ENCODE results near the gene KPNB1. TPM values are rescaled to one million over a fixed set of nuclear protein-coding genes. Genes with fewer than 3 reads are reported as not detected.

The KPNB1 gene
- total RNA-seq, 1 experiment from 2014 or later = 742 TPM

GRCh38 chr17:47702391-47702995 is 52.8 kb downstream of the KPNB1 start:
- no peaks in the 10 kb centered on the region for H3K9me3 ChIP-seq (ENCODE audit: control insufficient read depth, low read depth, low read length)
- H3K27ac Mint-ChIP-seq = no peak overlapping the region; a peak in 1 of 7 replicates
- H3K4me1 Mint-ChIP-seq = peaks cover 3 to 26% of the 10 kb centered on the region in 2 experiments; a peak in 3 of 4 replicates
- no peak overlapping the region for H4K5ac ChIP-seq (ENCODE audit: insufficient read length, low read depth, low read length)
- H3K4me2 ChIP-seq (ENCODE audit: insufficient read depth, insufficient read length, low read length) = no peak overlapping the region
- H3K23ac ChIP-seq (ENCODE audit: insufficient read length, low read depth, low read length) = no peak overlapping the region
- H4K8ac ChIP-seq (replicated peaks; ENCODE audit: insufficient read length, low read depth, low read length) = no peak overlapping the region
- H3K4me1 ChIP-seq (ENCODE audit: insufficient read depth, low read length) = no peaks in the 10 kb centered on the region
- H3K4ac ChIP-seq (ENCODE audit: low read depth, low read length) = no peak overlapping the region
- no peak overlapping the region for H2BK5ac ChIP-seq (ENCODE audit: insufficient read length, low read length)
- H3K9ac ChIP-seq (ENCODE audit: extremely low read depth, insufficient read length, low read length) = no peak overlapping the region
- no peak overlapping the region for H3T11ph ChIP-seq (ENCODE audit: low read length)
- H3K36me3 Mint-ChIP-seq (ENCODE audit: insufficient read depth in 1 of 3, low read depth in 3 of 3) = peaks cover 2 to 25% (median 5%) of the 10 kb centered on the region in 3 experiments; a peak in 5 of 7 replicates
- no peak for DNase-seq
- no peak for TF ChIP-seq CTCF (conservative IDR thresholded peaks at IDR 0.05)
- no peaks in the 10 kb centered on the region for H3K79me1 ChIP-seq (ENCODE audit: insufficient read depth, low read depth, low read length, poor library complexity, severe bottlenecking)
- no peaks in the 10 kb centered on the region for H3K23me2 ChIP-seq (ENCODE audit: insufficient read length, low read depth, low read length, poor library complexity, severe bottlenecking)
- H3K56ac ChIP-seq (ENCODE audit: insufficient read length, low read depth, low read length) = no peak overlapping the region
- H2AK5ac ChIP-seq (ENCODE audit: insufficient read length, low read length) = no peak overlapping the region
- H2BK20ac ChIP-seq (ENCODE audit: low read depth, low read length, poor library complexity, severe bottlenecking) = no peak overlapping the region
- H3K14ac ChIP-seq (ENCODE audit: insufficient read depth, low read length) = no peak overlapping the region
- no peak overlapping the region for H3K4me3 Mint-ChIP-seq
- H4K91ac ChIP-seq (ENCODE audit: insufficient read length, low read depth, low read length) = no peak overlapping the region
- WGBS (ENCODE audit: extremely low coverage, insufficient read length, low lambda C conversion rate) = no CpG with 5 or more reads among the region's 12 CpGs
- H2BK120ac ChIP-seq (ENCODE audit: low read depth, low read length, poor library complexity, severe bottlenecking) = no peak overlapping the region
- H2BK15ac ChIP-seq (ENCODE audit: low read depth, low read length) = no peak overlapping the region
- H2AFZ ChIP-seq (ENCODE audit: low read length) = no peak overlapping the region
- H3K27me3 ChIP-seq (ENCODE audit: insufficient read depth, low read length) = no peaks in the 10 kb centered on the region
- H4K20me1 ChIP-seq (ENCODE audit: control insufficient read depth, insufficient read depth, insufficient read length) = no peaks in the 10 kb centered on the region
- no peaks in the 10 kb centered on the region for H3K9me3 Mint-ChIP-seq
- H3K18ac ChIP-seq (ENCODE audit: insufficient read length, low read depth, low read length) = no peak overlapping the region
- no peaks in the 10 kb centered on the region for H3K79me2 ChIP-seq (ENCODE audit: insufficient read depth, low read length)
- H2BK12ac ChIP-seq (ENCODE audit: insufficient read length, low read depth, low read length) = no peak overlapping the region
- H3K27me3 Mint-ChIP-seq (ENCODE audit: low read depth) = peaks cover 2% of the 10 kb centered on the region; the same call in 1 of the 2 replicates
- H3K27ac ChIP-seq (ENCODE audit: insufficient read length, low read depth, low read length) = no peak overlapping the region
